ENCODE measurements around the gene MLH3. TPM values are rescaled to one million over a fixed set of nuclear protein-coding genes. Genes with fewer than 3 reads are reported as not detected.

MLH3 gene
- total RNA-seq, 2 donors from 2014 or later = 18.2 to 23.7 TPM

DNA sequence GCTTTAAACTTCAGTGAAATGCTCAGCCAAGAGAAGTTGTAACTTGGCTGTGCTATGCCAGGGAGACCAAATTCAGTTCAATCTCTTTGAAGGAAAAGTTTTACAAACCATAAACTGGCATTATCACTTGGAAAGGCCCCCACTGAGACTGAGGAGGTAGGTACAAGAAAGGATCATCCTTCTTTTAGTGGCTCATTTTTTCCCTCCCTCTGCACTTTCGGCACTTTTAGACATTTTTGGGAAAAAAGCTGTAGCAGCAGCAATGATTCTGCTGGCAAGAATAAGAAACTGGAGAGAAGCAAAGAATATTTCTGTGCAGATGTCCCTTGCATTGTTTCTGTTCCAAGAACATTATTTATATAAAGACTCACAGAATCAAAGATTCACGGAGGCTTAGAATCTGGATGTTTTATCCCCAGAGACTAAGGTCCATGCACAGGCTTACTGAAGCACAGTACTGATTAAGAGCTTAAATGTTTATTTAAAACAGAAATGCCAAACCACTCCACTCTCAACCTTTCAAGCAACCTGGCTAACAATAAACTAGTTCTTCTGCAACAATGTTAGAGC, 30.5 kb upstream of the MLH3 start:
- H3K9me3 ChIP-seq = no peaks in the 10 kb centered on the region
- WGBS, 2 donors = 15 to 26% methylated on average over 2 of the region's 2 CpGs
- H3K36me3 ChIP-seq (replicated peaks in 1 of 2; ENCODE audit: insufficient read depth in 1 of 2, low read depth in 2 of 2) = peaks cover 0 to 9% of the 10 kb centered on the region in 2 donors
- intact Hi-C loops (cut with DNase I) = loop anchor here (10.0 kb wide), 1 partner anchor 217 kb away; no protein-coding TSS in a partner anchor
- ATAC-seq = peak; percentile 19
- TF ChIP-seq, protein P1, sequence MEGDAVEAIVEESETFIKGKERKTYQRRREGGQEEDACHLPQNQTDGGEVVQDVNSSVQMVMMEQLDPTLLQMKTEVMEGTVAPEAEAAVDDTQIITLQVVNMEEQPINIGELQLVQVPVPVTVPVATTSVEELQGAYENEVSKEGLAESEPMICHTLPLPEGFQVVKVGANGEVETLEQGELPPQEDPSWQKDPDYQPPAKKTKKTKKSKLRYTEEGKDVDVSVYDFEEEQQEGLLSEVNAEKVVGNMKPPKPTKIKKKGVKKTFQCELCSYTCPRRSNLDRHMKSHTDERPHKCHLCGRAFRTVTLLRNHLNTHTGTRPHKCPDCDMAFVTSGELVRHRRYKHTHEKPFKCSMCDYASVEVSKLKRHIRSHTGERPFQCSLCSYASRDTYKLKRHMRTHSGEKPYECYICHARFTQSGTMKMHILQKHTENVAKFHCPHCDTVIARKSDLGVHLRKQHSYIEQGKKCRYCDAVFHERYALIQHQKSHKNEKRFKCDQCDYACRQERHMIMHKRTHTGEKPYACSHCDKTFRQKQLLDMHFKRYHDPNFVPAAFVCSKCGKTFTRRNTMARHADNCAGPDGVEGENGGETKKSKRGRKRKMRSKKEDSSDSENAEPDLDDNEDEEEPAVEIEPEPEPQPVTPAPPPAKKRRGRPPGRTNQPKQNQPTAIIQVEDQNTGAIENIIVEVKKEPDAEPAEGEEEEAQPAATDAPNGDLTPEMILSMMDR (IDR thresholded peaks at IDR 0.05) = no peak
- TF ChIP-seq POLR2A (IDR thresholded peaks at IDR 0.05) = no peak
- H3K4me1 ChIP-seq = peaks cover 41% of the 10 kb centered on the region
- DNase-seq = no peak
- no peaks in the 10 kb centered on the region for H3K27me3 ChIP-seq
- no peak overlapping the region for H3K4me3 ChIP-seq
- peak overlapping the region; percentile 32 to 74 (median 58) for H3K27ac ChIP-seq

DNA sequence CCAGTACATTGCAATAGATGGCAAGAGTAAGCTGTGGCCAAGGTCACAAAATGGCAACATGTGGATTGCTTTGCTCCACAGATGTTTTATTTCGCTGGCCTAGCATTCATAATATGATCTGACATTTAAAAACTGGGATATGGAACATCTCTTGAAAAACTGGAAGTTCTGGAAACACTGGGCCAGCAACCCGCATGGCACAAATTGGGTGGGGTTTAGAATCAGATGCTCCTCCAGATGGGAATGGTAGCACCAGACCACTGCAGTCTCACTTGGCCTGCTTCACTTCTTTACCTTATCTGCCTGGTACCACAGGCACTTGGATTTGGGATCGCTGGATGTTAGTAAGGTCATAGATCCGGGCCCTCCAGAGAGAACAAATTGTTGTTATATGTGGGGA, 28.3 kb upstream of the MLH3 start:
- Histone ChIP-seq H3K4me3 (no peak overlapping the region), H3K27ac (no peak overlapping the region), H3K36me3 (replicated peaks in 1 of 2; ENCODE audit: insufficient read depth in 1 of 2, low read depth in 2 of 2) (peaks cover 0 to under 1% of the 10 kb centered on the region in 2 donors), H3K9me3 (no peaks in the 10 kb centered on the region), H3K27me3 (no peaks in the 10 kb centered on the region), H3K4me1 (peaks cover 39% of the 10 kb centered on the region)
- no peak for ATAC-seq
- intact Hi-C loops (cut with DNase I) = no loop called here
- TF ChIP-seq, protein P1 (IDR thresholded peaks at IDR 0.05) = no peak
- TF ChIP-seq POLR2A (IDR thresholded peaks at IDR 0.05) = no peak
- no peak for DNase-seq
- 67 to 85% methylated on average over 4 of the region's 4 CpGs for WGBS, 2 donors

DNA sequence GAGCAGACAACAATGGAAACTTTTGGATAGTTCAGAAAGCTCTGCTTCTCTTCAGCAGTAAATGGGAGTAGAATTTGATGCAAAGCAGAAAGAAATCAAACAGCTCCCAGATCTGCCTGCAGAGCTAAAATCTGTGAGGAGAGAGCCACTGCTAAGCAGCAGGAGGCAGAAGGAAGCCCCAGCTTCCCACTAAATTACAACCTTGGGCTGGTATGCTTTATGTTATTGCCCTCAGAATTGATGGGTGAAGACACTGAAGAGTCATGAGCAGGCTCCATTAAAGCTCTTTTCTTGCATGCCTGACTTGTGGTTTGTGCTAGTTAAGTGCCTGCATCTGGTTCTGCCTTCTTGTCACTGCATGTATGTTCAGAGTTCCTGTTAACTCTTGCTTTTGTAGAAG, 26.5 kb upstream of the MLH3 start:
- intact Hi-C loops (cut with DNase I) = no loop called here
- Histone ChIP-seq H3K27me3 (no peaks in the 10 kb centered on the region), H3K36me3 (replicated peaks in 1 of 2; ENCODE audit: insufficient read depth in 1 of 2, low read depth in 2 of 2) (no peaks in the 10 kb centered on the region), H3K4me1 (peaks cover 30% of the 10 kb centered on the region), H3K9me3 (no peaks in the 10 kb centered on the region), H3K27ac (no peak overlapping the region), H3K4me3 (no peak overlapping the region)
- TF ChIP-seq POLR2A (IDR thresholded peaks at IDR 0.05) = no peak
- TF ChIP-seq, protein P1 (IDR thresholded peaks at IDR 0.05) = no peak
- DNase-seq (no peak), ATAC-seq (no peak)

DNA sequence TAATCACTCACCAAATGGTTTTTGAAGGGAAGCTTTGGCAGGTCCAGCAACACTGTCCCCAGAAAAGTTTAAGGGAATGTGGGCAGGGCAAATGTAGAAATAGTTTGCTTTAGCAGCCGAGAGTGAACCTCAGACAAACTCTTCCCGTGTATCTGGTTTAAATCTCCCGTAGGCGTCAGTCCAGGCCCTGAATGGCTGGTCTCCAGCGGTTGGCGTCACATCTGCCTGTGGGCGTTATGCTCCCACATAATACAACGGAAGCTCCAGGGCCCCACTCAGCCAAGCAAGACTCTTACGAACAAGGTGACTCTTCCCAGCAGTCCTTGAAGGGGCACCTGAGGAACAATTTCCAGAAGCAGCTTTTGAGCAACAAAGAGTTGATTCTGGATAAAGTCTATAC, 19.1 kb upstream of the MLH3 start:
- no peak for TF ChIP-seq POLR2A (IDR thresholded peaks at IDR 0.05)
- TF ChIP-seq, protein P1 (IDR thresholded peaks at IDR 0.05) = no peak
- intact Hi-C loops (cut with DNase I) = no loop called here
- ATAC-seq (peak; percentile 9), DNase-seq (peak; percentile 66 to 68 (median 68))
- 28 to 41% methylated on average over 9 of the region's 9 CpGs for WGBS, 2 donors
- Histone ChIP-seq H3K27me3 (no peaks in the 10 kb centered on the region), H3K27ac (peak overlapping the region; percentile 89 to 94 (median 92)), H3K9me3 (no peaks in the 10 kb centered on the region), H3K4me3 (no peak overlapping the region), H3K36me3 (replicated peaks in 1 of 2; ENCODE audit: insufficient read depth in 1 of 2, low read depth in 2 of 2) (no peaks in the 10 kb centered on the region), H3K4me1 (peaks cover 50% of the 10 kb centered on the region)

DNA sequence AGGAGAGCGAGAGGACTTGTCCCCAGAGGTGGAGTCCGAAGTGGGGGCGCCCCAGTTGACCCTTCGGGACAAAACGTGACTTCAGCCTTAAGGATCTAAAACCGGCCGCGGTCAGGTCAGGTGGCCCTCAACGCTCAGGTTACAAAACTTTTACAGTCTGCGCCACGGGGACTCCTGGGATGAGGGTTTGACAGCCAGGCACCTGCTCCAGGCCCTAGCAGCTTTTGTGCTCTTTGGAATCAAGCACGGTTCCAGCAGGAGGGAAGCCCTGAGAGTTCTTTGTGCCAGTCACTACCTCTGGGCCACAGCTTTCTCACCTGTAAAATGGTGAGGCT, 18.5 kb upstream of the MLH3 start:
- DNase-seq (no peak), ATAC-seq (peak; percentile 39)
- intact Hi-C loops (cut with DNase I) = no loop called here
- Histone ChIP-seq H3K4me3 (peak overlapping the region in 1 of 2 donors; percentile 29), H3K9me3 (no peaks in the 10 kb centered on the region), H3K27me3 (no peaks in the 10 kb centered on the region), H3K4me1 (peaks cover 50% of the 10 kb centered on the region), H3K36me3 (replicated peaks in 1 of 2; ENCODE audit: insufficient read depth in 1 of 2, low read depth in 2 of 2) (no peaks in the 10 kb centered on the region), H3K27ac (peak overlapping the region; percentile 89 to 94 (median 92))
- TF ChIP-seq, protein P1 (IDR thresholded peaks at IDR 0.05) = no peak
- no peak for TF ChIP-seq POLR2A (IDR thresholded peaks at IDR 0.05)
- 4% methylated on average over 8 to 12 of the region's 12 CpGs for WGBS, 2 donors

All from body of pancreas (tissue), 4 donors.